Astrocyte of the cerebellum (primary cell): Measurements from ENCODE around the gene CFAP46.
A peak's percentile ranks its signal among the peaks of the same experiment; 100 is the strongest.

Source experiments
- DNase-seq: peaks from one replicate; pipeline ENCODE4 v3.0.0-alpha.2; 2011; ENCODE audit warnings: low read depth
- H3K4me3 ChIP-seq: 2 replicates; pipeline ENCODE4 v1.5.1; 2011; ENCODE audit warnings: mild to moderate bottlenecking, low read depth, low read length, moderate library complexity
- in situ Hi-C: cut with HindIII; loops from 2 replicates; pipeline ENCODE4 v1.10.0; 2017; ENCODE audit warnings: low sequenced_read_pairs
- TF ChIP-seq, protein P1 (sequence below): IDR thresholded peaks from 2 replicates; pipeline ENCODE4 v1.5.1; 2012; ENCODE audit warnings: low read length, low read depth, moderate library complexity, mild to moderate bottlenecking; ENCODE audit errors: missing control alignments

Gene CFAP46

DNA sequence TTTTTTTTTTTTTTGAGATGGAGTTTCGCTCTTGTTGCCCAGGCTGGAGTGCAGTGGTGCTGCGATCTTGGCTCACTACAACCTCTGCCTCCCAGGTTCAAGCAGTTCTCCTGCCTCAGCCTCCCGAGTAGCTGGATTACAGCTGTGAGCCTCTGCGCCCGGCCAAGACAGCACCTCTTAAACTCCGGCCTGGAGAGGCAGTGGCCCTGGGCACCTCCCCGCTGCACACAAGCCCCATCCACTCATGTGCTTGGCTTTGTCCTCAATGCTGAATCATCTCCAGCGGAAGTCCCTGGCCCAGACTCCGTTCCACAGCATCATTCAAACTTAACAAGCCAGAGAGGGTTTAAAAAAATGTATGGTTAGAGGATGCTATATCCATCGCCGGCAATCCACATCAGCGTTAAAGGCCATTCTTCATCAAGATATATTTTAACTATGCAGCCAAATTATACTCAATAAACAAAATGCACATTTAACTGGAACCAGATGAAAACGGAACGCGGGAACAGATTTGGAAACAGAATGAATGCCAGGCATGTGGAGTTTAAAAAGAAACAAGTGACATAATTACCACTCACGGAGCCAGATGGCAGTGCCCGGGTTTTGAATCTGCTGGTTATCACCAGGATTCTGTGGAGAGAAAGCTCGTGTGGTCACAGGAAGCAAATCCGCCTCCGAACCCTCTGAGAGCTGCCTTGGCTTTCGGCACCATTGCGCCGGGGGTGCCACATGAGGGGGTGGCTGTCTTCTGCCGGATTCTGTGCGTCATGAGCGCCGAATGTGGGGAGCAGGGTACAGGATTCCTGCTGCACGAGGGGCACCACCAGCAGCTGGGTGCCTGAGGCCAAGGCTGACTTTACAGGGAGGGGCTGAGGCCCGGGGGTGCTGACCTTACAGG lies 45.6 kb upstream of the CFAP46 start:
- H3K4me3 ChIP-seq = no peak overlapping the region
- peak; percentile 73 for DNase-seq
- TF ChIP-seq, protein P1, sequence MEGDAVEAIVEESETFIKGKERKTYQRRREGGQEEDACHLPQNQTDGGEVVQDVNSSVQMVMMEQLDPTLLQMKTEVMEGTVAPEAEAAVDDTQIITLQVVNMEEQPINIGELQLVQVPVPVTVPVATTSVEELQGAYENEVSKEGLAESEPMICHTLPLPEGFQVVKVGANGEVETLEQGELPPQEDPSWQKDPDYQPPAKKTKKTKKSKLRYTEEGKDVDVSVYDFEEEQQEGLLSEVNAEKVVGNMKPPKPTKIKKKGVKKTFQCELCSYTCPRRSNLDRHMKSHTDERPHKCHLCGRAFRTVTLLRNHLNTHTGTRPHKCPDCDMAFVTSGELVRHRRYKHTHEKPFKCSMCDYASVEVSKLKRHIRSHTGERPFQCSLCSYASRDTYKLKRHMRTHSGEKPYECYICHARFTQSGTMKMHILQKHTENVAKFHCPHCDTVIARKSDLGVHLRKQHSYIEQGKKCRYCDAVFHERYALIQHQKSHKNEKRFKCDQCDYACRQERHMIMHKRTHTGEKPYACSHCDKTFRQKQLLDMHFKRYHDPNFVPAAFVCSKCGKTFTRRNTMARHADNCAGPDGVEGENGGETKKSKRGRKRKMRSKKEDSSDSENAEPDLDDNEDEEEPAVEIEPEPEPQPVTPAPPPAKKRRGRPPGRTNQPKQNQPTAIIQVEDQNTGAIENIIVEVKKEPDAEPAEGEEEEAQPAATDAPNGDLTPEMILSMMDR = no peak
- in situ Hi-C loops = no loop called here

DNA sequence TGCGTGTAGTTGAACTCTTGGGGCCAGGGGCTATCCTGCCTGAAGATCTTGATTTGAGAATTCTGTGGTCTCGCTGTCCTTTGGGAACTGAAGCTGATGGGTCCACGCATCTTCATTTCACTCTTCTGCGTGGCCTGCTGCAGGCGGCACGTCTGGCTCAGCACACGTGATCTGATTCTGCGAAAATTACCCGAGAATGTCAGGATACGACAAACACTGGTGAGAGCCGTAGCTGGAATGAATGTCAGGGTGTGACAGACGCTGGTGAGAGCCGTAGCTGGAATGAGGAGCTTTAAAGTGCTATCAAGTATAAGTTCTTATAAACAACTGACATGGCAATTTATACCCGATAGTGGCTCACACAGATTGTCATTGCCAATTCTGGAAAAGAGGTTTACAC lies 44.6 kb upstream of the CFAP46 start:
- no peak for DNase-seq
- no peak overlapping the region for H3K4me3 ChIP-seq
- in situ Hi-C loops = no loop called here
- TF ChIP-seq, protein P1 = no peak

DNA sequence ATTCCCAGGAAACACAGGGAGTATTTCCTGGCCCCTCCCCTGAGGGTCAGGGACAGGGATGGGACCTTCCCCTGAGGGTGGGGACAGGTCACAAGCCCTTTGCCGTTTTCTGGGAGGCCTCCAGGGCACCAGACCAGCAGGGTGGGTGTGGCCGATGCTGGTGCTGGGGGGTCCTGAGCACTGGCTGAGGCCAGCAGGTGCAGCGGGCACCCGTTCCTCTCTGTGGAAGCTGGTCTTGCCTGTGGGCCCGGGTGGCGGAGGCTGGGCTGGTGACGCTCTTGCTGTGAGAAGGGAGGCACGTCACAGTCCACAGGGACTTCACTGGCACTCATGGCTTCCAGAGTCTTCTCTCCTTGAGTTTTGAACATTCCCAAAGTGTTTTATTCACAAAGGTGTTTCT lies 44.2 kb upstream of the CFAP46 start:
- in situ Hi-C loops = no loop called here
- no peak for DNase-seq
- H3K4me3 ChIP-seq = no peak overlapping the region
- TF ChIP-seq, protein P1 = no peak

DNA sequence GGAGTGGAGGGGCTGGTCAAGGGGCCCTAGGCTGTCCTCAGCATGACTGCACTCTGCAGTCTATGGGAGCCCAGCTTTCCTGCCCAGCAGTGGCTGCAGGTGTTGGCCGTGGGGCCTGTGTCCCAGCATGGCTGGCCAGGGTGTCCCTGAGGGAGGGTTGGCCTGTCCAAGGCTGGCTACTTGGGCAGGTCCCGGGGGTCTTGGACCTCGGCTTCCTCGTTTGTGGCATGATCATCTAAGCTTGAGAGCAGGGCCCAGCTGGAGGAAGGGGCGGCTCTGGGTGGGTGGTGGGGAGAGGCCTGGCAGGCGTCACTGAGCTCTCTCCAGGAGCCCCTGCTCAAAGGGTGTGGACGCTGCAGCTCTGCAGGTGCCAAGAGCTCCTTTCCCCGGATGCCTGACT lies 43.7 kb upstream of the CFAP46 start:
- TF ChIP-seq, protein P1 = no peak
- H3K4me3 ChIP-seq = no peak overlapping the region
- in situ Hi-C loops = no loop called here
- DNase-seq = no peak

DNA sequence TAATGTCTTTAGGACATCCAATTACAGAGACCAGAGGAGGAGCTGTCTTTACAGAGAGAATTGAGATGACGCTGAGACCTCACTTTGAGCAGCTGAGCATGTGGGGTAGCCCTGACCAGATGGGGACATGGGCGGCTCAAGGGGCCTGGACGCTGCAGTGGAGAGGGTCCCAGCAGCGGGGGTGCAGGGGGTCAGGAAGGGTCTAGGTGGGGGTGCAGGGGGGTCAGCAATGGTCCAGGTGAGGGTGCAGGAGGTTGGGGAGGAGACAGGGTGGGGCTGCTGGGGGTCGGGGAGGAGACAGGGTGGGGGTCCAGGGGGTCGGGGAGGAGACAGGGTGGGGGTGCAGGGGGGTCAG lies 43.2 kb upstream of the CFAP46 start:
- H3K4me3 ChIP-seq = no peak overlapping the region
- in situ Hi-C loops = no loop called here
- no peak for DNase-seq
- TF ChIP-seq, protein P1 = no peak

DNA sequence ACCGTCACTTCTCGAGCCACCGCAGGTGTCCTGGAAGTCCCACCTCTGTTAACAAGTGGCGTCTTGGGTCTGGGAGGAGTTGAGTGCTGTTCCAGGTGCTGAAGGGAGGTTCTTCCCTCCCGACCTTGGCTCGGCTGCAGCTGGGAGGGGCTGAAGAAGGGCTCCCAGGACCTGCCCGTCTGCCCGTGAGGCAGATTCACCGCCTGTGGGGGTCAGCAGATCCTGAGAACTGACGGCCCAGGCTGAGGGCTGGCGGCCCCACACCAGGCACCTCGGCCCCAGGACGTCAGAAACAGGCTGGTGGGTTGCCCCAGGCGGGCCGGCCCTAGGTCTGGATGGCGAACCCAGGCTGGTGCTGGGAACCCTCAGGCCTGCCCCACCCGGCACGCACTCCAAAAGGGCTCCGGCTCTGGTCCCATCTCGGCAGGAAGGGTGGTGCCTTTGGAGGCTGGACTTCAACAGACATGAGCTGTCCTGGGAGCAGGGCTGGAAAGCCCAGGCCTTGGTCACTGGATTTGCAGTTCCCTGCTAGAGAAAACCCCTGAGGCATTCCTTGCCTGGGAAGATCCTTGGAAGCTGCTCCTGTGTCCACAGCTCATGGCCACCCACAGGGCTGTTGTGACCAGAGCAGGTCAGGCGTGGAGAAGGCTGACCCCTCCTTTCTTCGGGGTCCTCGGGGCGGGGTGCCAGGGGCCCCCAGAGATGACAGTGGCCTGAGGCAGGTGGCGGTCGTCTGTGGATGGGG lies 42.6 kb upstream of the CFAP46 start:
- no peak for DNase-seq
- in situ Hi-C loops = no loop called here
- TF ChIP-seq, protein P1 = no peak
- no peak overlapping the region for H3K4me3 ChIP-seq
